NCI-H460 (cell line): ENCODE measurements around the gene TMEM135. TPM values are rescaled to one million over a fixed set of nuclear protein-coding genes. Genes with fewer than 3 reads are reported as not detected.
"Not testable (repeated sequence)": the region's sequence is repeated elsewhere in the genome, so short reads cannot be mapped to it uniquely, and the experiment has no call there.

Experiments
- DNase-seq: peaks from one replicate; pipeline ENCODE4 v3.0.0-alpha.2; 2016; ENCODE audit warnings: low read depth; ENCODE audit errors: extremely low read depth
- total RNA-seq: library from RNA; depleted of rRNA; stranded (reverse); fragments of >200 nt; shearing (Covaris generic); gene quantifications from 2 replicates; pipeline ENCODE4 v1.2.3, GENCODE V29; 2014

TMEM135 gene
- total RNA-seq, 1 experiment from 2014 or later, result 20.8 TPM

DNA sequence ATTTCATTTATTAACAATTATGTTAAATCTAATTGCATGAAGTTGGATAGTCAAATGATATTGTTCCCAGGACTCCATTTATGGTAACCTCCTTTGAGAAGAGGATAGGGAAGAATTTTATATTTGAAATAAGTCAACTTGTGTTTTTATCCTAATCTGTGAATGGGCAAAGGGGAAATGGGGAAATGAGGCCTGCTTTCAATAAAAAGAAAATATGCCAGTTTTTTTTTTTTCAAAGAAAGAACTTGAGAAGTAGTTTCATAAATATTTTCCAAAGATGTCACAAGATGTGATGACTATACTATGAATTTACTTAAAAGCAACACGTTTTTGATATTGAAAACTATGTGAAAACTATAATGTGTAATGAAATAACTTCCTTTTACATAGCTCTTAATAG is 201.8 kb downstream of the TMEM135 start:
- DNase-seq, result no peak

DNA sequence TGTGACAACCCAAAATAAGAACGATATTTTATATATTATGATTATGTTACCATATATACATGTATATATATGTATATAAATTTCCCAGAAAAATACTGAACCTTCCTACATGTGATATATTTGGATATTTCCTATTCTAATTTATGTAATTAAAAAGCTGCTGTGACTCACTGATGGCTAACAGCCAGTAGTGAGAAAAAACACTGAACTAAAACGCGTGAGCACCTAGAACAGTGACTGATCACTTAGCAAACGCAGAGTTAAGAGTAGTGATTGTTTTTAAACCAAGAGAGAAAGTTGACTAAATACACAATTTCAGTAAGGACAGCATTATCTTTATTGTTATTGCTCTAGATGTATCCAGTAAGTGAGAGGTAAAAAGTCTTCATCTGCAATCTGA is 213.8 kb downstream of the TMEM135 start:
- no peak for DNase-seq

DNA sequence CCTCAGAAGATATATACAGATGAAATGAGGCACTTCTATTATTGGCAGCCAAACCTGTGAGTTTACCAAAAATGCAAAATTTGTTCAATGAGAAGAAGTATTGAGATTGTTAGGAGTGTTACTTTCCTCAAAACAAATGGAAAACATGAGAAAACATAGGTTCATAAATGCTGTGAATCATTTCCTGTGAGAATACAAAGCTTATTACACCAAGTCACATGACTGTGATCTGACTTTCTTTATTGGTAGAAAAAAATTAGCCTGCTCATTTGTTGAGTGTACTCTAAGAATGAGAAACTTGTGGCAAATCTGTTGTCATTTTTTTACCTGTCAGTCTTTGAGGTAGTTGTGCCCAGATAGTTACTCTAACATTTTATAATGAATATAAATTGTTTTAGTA is 215.1 kb downstream of the TMEM135 start:
- no peak for DNase-seq

DNA sequence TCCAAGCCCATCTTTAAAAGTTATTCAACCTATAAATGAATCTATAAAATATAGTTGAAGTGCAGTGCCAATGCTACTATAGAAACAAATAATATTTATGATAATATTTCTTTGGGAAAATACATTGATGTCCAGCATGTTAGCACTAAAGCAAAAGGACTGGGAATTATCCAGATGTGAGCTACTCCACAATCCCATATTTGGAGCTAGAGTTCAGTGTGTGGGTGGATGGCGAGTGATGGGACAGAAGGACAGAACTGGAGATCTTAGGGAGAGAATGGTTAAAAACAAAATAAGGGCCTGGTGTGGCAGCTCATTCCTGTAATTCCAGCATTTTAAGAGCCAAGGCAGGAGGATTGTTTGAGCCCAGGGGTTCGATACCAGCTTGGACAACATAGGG is 216.8 kb downstream of the TMEM135 start:
- no peak for DNase-seq

DNA sequence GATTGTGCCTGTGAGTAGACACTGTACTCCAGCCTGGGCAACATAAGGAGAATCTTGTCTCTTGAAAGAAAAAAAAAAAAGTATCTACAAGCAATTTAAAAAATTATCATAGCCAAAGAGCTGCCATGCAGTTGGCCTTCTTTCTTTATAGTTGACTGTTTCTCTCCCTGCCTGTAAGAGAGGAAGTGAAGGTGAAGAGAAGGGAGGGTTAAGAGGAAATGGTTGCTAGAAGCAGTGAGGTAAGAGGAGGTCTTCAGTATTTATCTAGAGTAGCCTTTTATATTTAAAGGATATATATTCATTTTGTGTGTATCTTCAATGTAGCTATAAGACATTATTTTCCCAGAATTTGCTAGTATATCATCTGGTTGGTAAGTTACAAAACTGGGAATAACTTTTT is 217.9 kb downstream of the TMEM135 start:
- DNase-seq, result no peak

DNA sequence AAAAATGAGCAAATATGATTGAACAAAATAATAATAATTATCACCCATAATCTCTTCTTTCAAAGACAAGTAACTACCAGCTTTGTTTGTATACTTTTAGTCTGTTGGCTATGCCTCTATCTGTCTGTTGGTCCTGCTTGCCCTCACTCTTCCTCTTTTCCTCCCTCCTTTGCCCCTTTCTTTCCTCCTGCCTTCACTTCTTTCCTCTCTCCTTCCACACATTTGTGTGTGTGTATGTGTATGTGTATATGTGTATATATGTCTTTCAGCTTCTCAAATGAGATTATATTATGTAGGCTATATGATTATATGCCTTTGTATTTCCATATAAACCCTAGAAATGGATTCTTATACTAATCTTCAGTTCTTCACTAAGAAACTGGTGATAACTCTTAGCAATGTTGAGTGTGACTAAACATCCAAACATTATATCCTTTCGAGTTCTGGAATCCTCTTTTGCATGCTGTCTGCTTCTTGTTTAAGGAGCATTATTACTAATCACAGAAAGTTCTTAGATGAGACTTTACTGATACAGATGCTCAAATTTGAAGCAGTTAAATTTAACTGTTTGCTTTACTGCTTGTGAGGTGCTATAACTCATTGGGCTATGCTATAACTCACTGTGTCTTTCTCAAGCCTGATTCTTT is 219.1 kb downstream of the TMEM135 start:
- no peak for DNase-seq

DNA sequence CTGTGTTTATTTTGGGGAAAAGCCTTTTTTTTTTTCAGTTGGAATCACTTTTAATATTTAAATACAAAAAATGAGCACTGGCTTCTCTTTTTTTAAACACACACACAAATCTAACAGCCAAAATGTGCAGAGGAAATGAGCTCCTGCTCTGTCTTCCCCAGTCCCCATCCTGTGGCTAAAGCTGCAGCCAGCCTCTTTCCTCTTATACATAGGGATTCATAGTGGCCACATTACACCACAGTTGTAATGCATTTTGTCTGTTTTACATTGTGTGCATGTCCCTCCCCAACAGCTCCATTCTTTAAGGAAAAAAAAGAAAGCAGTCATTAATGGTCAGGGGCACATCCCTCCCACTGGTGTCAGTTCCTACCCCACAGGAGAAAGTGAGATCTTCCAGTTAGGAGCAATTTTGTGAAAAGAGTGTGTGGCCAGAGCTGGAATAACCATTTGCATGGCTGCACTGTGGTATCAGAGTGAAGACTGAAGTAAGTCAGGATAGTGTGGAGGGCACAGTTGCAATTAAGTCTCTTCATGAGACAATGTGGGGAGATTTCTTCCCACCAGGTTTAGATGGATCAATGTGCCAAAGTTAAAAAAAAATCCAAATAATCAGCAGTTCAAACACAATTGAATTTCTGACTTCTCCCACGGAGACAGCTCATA is 220.6 kb downstream of the TMEM135 start:
- DNase-seq, result no peak

DNA sequence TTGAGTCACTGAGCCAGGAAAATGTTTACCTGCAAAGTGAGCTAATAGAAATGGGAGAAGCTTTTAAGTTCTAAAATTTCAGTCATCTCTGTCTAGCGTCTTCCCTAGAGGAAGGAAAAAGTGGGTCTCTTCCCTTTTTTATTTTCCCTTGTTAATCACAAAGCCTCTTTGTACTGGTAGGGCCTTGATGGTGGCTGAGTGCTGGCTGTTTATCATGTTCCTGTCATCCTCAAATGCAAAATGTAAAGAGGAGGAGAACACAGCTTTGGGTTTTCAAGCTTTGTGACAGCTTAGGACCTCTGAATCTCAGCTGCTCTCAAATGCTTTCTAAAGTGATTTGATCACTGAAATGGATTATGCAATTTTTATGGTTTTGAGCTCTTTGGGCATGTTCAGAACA is 222.0 kb downstream of the TMEM135 start:
- DNase-seq, result no peak

DNA sequence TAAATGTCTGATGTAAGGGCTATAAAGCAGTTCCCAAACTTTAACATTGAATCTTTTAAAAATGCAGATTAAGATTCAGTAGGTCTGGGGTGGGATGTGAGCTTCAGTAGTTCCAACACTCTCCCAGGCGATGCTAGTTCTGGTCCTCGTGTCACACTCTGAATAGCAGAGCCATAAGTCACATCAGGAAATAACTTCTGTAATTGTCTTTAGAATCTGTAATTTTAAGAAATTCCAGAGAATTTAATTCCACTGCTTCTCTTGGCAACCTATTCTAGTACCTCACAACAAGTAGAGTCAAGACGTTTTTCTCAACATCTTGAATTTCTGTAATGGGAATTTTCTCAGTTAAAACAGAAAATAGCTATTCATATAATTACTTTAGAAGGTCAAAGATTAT is 223.1 kb downstream of the TMEM135 start:
- DNase-seq, result no peak

DNA sequence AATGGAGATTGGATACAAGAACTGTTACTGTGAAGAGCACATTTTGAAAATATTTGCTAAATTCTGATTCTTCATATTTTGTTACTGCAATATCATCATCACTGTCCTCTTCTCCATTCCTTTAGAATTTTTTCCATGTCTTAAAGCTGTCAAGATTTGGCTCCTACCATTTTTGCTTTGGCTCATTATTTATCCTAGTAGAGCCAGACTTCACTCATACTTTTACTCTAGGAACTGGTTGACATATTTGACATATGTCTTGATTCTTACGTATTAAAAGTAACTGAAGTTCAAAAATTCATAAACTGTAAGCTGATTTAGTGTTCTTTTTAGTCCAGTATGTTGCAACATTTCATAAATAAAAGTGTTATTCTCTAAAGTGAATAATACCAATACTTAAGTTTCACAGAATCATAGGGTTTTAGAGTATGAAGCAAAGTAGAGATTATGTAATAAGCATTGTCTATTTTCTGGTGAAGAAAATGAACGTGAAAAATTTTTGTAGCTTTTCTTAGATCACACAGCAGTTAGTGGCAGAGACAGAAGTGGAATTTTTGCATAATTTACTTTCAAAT is 225.6 kb downstream of the TMEM135 start:
- no peak for DNase-seq

DNA sequence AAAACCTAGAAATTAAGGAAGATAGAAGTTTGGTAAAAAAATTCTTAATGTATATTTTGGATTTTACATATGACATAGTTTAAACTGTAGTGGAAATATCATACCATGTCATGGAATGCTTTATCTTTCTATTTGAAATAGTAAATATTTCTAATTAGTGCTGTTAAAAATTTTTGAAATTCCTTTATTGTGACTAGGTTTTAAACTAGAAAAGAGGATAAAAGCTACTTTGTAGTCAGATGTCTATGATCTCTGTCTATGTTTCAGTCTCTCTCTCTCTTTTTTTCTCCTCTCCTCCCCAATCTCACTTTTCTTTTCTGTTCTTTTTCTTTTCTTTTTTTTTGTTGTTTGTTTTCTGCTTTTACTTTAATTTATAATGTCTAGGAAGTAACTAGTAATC is 226.2 kb downstream of the TMEM135 start:
- DNase-seq, result no peak

DNA sequence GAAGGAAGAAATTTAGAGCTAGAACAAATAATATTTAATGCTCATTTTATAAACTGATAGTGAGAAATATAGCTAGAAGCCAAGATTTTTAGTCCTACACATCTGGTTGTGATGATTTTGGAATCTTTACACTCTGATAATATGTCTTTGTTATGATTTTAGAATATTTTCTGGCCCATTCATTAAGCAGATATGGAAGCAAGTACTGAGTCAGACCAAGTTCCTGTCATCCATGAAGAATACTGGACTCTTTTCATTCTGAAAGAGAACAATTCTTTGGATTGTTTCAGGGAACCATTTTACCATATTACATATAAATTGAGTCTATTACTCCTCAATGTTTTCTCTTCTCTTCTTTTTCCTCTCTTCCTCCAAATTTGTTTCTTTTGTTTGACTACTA is 227.4 kb downstream of the TMEM135 start:
- DNase-seq, result no peak

DNA sequence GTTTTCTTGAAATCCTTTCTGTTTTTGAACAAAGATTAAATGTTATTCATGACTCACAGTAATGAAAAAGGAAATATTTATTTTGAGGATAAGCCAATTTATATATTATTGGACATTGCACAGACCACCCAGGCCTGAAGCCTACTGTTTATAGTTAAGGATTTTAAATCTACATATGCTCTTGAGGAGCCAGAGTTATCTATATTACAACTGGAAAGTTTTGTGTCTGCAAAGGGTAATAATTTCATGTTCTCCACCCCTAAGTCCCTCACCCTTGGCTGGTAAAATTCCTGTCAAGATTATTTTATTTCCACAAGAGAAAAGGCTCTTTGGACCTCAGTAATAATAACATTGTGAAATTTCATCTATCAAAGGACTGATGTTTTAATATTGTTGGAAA is 228.2 kb downstream of the TMEM135 start:
- DNase-seq, result no peak

DNA sequence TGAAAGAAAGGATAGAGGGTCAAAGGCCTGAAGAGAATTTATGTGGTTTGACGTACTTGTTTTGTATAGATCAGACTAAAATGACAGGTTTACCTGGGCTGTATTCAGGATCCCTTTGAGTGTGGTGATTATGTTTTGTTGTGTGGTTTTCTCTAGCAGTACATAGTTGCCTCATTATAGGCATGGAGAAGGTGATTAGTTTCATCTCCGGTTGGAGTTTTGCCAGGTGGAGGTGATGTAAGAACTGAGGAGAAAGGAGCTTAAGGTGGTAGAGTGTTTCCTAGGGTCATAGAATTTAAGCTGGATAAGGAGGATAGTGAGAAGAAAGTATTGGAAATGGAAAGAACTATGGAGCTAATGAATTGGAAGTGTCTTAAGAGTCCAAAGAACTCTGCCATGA is 229.0 kb downstream of the TMEM135 start:
- no peak for DNase-seq

DNA sequence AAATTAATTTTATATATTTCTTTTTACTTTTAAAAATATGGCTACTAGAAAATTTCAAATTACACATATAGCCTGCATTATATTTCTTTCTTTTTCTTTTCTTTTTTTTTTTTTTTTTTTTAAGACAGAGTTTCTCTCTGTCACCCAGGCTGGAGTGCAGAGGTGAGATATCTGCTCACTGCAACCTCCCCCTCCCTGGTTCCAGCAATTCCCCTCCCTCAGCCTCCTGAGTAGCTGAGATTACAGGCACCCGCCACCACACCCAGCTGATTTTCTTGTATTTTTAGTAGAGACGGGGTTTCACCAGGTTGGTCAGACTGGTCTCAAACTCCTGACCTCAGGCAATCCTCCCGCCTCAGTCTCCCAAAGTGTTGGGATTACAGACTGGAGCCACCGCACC is 234.2 kb downstream of the TMEM135 start:
- DNase-seq, result not testable (repeated sequence)

DNA sequence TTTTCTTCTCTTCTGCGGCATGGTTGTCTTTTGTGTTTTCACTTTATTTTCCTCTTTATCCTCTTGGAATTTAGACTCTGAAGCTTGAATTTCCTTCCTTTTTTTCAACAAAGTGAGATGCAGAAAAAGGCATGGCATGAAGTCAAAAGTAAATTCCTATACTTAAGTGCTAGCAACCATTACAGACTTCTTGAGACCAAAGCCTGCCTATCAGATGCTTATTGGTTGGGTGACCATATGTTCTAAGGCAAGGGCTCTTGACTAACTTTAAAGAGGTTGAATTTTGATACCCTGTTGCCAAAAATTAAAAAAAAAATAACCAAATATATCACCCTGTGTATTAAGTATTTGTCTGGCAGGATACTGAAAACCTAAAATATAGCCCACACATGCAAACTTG is 237.4 kb downstream of the TMEM135 start:
- DNase-seq, result no peak

DNA sequence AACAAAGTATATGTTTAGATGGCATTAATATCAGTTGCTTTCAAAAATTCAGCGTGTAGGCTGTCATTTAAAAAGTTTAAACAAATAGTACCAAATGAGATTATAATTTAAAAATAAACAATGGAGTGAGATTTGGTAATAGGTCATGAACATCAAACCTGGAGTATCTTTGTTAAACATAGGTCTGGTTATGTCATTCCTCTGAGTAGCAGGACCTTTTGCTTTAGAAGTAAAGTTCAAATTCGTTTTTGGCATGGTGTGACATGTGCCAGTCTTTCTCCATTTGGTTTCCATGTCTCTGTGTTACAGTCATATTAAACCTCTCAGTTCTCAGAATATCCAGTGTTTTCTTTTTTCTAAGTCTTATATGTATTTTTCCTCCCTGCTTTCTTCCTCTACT is 242.4 kb downstream of the TMEM135 start:
- DNase-seq, result no peak

DNA sequence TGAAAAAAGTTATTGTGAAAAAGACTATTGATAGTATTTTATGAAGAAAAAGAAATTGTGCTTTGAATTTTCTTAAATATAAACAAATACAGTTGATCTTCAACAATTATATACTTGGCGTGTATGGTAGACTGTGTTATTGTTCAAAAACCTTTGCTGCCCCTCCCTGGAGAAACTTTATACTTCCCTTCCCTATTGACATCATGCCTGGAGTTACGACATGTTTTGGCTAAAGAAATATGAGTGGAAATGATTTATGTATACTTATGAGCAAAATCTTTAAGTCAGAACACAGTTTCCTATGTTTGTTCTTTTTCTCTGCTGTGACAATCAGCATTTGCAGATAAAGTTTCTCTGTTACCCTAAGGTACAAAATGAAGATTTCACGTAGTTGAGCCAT is 243.8 kb downstream of the TMEM135 start:
- peak; percentile 21 for DNase-seq

DNA sequence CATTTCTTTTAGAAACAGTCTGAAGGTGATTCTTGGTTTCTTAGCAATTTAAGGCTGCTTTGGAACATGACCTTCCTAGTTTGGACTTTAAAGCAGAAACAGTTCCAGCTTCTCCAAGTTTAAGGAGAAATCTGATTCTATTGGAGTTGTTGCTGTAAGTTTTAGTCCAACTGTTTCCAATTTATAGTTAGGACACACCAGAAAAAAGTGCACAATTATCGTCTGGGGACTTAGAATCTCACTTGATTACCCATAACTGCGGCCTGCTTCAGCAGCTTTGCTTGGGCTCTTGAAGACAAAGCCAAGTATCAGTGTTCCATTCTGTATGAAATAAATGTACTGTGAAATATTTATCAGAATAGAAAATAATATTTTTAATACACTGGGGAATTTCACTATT is 246.6 kb downstream of the TMEM135 start:
- no peak for DNase-seq

DNA sequence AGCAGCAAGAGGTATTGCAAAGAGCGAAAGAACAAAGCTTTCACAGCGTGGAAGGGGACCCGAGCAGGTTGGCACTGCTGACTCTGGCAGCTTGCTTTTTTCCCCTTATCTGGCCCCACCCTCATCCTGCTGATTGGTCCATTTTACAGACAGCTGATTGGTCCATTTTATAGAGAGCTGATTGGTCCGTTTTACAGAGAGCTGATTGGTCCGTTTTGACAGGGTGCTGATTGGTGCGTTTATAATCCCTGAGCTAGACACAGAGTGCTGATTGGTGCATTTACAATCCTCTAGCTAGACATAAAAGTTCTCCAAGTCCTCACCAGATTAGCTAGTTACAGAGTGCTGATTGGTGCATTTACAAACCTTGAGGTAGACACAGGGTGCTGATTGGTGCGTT is 247.9 kb downstream of the TMEM135 start:
- DNase-seq, result not testable (repeated sequence)

DNA sequence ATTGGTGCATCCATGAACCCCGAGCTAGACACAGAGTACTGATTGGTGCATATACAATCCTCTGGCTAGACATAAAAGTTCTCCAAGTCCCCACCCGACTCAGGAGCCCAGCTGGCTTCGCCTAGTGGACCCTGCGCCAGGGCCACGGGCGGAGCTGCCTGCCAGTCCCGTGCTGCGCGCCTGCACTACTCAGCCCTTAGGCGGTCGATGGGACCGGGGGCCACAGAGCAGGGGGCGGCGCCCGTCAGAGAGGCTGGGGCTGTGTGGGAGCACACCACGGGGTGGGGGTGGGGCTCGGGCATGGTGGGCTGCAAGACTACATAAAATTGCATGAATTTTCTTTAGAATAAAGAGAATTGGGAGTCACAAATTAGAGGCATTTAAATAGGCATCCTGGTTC is 248.6 kb downstream of the TMEM135 start:
- no peak for DNase-seq

DNA sequence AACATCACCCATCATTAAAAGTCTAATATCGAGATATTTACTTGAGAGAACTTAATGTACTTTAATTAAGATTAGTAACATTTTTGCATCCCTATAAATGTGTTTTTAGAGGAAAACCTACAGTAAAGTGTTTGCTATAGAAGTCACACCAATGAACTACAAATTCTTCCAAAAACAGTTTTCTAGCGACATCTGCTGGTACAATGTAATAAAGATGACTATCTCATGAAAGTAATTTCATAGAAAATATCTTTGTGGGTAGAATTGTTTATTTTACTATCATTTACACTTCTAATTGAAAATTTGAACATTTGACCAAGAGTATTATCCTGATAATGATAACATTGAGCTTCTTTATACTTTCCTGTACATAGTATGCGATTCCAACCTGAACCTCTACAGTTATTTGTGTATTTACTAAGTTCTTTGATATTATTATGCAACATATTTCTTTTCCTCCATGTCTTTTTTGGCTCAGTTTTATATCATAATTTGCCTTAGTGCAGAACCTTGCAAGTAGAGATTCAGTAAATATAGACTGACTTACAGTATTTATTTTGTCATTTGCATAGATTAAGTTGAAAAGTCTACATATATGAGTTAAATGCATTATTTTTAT is 252.7 kb downstream of the TMEM135 start:
- DNase-seq, result peak; percentile 58
